ENCODE data around the gene WNK4. TPM values are rescaled to one million over a fixed set of nuclear protein-coding genes. Genes with fewer than 3 reads are reported as not detected.

Gene WNK4
- total RNA-seq, 1 experiment from 2014 or later: 1.5 TPM

- 0 out of 2 replicates have a peak, but pooled peaks have one; percentile 36 for TF ChIP-seq PRDM15 (CRISPR knock-in tag; IDR thresholded peaks at IDR 0.05)
- TF ChIP-seq SMAD3 (CRISPR knock-in tag; IDR thresholded peaks at IDR 0.05; ENCODE audit: borderline replicate concordance): peak; percentile 92
- TF ChIP-seq ATF2 (CRISPR knock-in tag; IDR thresholded peaks at IDR 0.05; ENCODE audit: borderline replicate concordance, low read depth): no peak
- TF ChIP-seq GABPB1 (CRISPR knock-in tag; IDR thresholded peaks at IDR 0.05): peak; percentile 68
- no peak for TF ChIP-seq FOXJ3 (CRISPR knock-in tag; IDR thresholded peaks at IDR 0.05; ENCODE audit: borderline replicate concordance)
- TF ChIP-seq PREB (CRISPR knock-in tag; IDR thresholded peaks at IDR 0.05; ENCODE audit: borderline replicate concordance): no peak
- peak; percentile 97 for TF ChIP-seq ZNF232 (CRISPR knock-in tag; IDR thresholded peaks at IDR 0.05)
- TF ChIP-seq JAZF1 (CRISPR knock-in tag; IDR thresholded peaks at IDR 0.05): no peak
- peak; percentile 72; the same call in 1 of the 2 replicates for TF ChIP-seq USF1 (CRISPR knock-in tag; IDR thresholded peaks at IDR 0.05)
- no peak for TF ChIP-seq ZNF512 (CRISPR knock-in tag; IDR thresholded peaks at IDR 0.05; ENCODE audit: borderline replicate concordance)
- TF ChIP-seq ZNF532 (CRISPR knock-in tag; IDR thresholded peaks at IDR 0.05; ENCODE audit: borderline replicate concordance): no peak
- peak; percentile 53; the same call in 1 of the 2 replicates for TF ChIP-seq NR2C2 (CRISPR knock-in tag; IDR thresholded peaks at IDR 0.05)
- peak; percentile 57; the same call in 1 of the 2 replicates for TF ChIP-seq NR1H2 (CRISPR knock-in tag; IDR thresholded peaks at IDR 0.05)
- TF ChIP-seq NFATC4 (CRISPR knock-in tag; IDR thresholded peaks at IDR 0.05): no peak
- TF ChIP-seq AR (CRISPR knock-in tag; IDR thresholded peaks at IDR 0.05): no peak
- TF ChIP-seq ZMAT4 (CRISPR knock-in tag; IDR thresholded peaks at IDR 0.05): no peak
- TF ChIP-seq GRHL2 (CRISPR knock-in tag; IDR thresholded peaks at IDR 0.05; ENCODE audit: insufficient replicate concordance, severe bottlenecking): no peak
- peak; percentile 96 for TF ChIP-seq NFE2L1 (CRISPR knock-in tag; IDR thresholded peaks at IDR 0.05)
- peak; percentile 85 for TF ChIP-seq CREB1 (CRISPR knock-in tag; IDR thresholded peaks at IDR 0.05)
- TF ChIP-seq HMGA2 (CRISPR knock-in tag; IDR thresholded peaks at IDR 0.05): no peak
- TF ChIP-seq ESRRA (CRISPR knock-in tag; IDR thresholded peaks at IDR 0.05; ENCODE audit: borderline replicate concordance): peak; percentile 57; the same call in 1 of the 2 replicates
These were observed 35.4 kb upstream of the WNK4 start, which contains the start of gene EZH1 (continued) for GRCh38 chr17:42744806-42745617.
